A549 (cell line): ENCODE results near the gene SS18L1. TPM values are rescaled to one million over a fixed set of nuclear protein-coding genes. Genes with fewer than 3 reads are reported as not detected.

Experiments used
- ATAC-seq, 2 experiments: fragments of 200-7000 bp in 1 of 2; fragments of >200 bp in 1 of 2; cut with Nextera tagmentation in 1 of 2; cut with Tn5 transposase in 1 of 2; 3 replicates each; pipeline versions ENCODE4 v1.8.0 to v1.9.1; 2018 to 2020; ENCODE audit warnings: mild to moderate bottlenecking in 1 of 2, moderate library complexity in 1 of 2
- CTCF ChIA-PET: fragments of 300-600 bp; sonication (Branson Sonifier 250); formaldehyde crosslinking; extraction: SDS; loops from one replicate; lab custom pipeline; 2021; ENCODE audit warnings: antibody characterized with exemption, inconsistent platforms; lab: Yijun Ruan, JAX
- POLR2A ChIA-PET: fragments of 350-600 bp; formaldehyde crosslinking; extraction: SDS; loops from one replicate; lab custom pipeline; 2021; ENCODE audit warnings: antibody characterized with exemption, inconsistent platforms; lab: Yijun Ruan, JAX
- DNase-seq, 2 experiments: peaks; one replicate each; pipeline versions ENCODE4 v3.0.0 to v3.0.0-alpha.2; 2011 to 2016; ENCODE audit warnings: low read depth in 1 of 2, low spot score in 1 of 2
- FAIRE-seq: peaks from 2 replicates; lab custom pipeline; 2011; peaks lifted over from hg19 to GRCh38; lab: Jason Lieb, UNC
- H3K27ac ChIP-seq, 2 experiments: fragments of >200 bp; sonication (Bioruptor Twin); formaldehyde crosslinking; 3 replicates each; pipeline ENCODE4 v1.5.1; 2016 to 2017
- H3K4me1 ChIP-seq: fragments of >200 bp; sonication (Bioruptor Twin); formaldehyde crosslinking; 3 replicates; pipeline ENCODE4 v1.6.1; 2016
- H3K4me2 ChIP-seq: fragments of >200 bp; sonication (Bioruptor Twin); formaldehyde crosslinking; 3 replicates; pipeline ENCODE4 v1.6.1; 2016
- H3K4me3 ChIP-seq: fragments of >200 bp; sonication (Bioruptor Twin); formaldehyde crosslinking; 3 replicates; pipeline ENCODE4 v1.5.1; 2016
- H3K9me3 ChIP-seq: fragments of >200 bp; sonication (Bioruptor Twin); formaldehyde crosslinking; 3 replicates; pipeline ENCODE4 v1.6.1; 2016
- FOSB ChIP-seq: fragments of 250-450 bp; sonication (Bioruptor Pico); IDR thresholded peaks from 2 replicates; pipeline ENCODE4 v1.5.0; 2020; ENCODE audit warnings: mild to moderate bottlenecking, moderate library complexity
- MAZ ChIP-seq: fragments of 150-350 bp; IDR thresholded peaks from 2 replicates; pipeline ENCODE4 v1.6.1; 2014; ENCODE audit warnings: antibody characterized with exemption, low read depth, low read length, borderline replicate concordance
- RAD21 ChIP-seq, 2 experiments: fragments of >200 bp in 1 of 2; sonication (Bioruptor Twin) in 1 of 2; formaldehyde crosslinking in 1 of 2; IDR thresholded peaks in 1 of 2; conservative IDR thresholded peaks in 1 of 2; 2 replicates in 1 of 2; 3 replicates in 1 of 2; pipeline ENCODE4 v1.6.1; 2012 to 2018; ENCODE audit warnings: inconsistent platforms in 1 of 2
- RARB ChIP-seq: fragments of 250-450 bp; sonication (Bioruptor Pico); IDR thresholded peaks from 2 replicates; pipeline ENCODE4 v1.8.0; 2021; ENCODE audit warnings: mild to moderate bottlenecking, moderate library complexity
- ZC3H11A ChIP-seq: fragments of 450-650 bp; IDR thresholded peaks from 2 replicates; pipeline ENCODE4 v1.6.1; 2014; ENCODE audit warnings: antibody characterized with exemption, mild to moderate bottlenecking
- ZNF302 ChIP-seq: fragments of 250-450 bp; sonication (Bioruptor Pico); IDR thresholded peaks from 2 replicates; pipeline ENCODE4 v1.9.0; 2021; ENCODE audit warnings: inconsistent platforms, mild to moderate bottlenecking, moderate library complexity
- ZSCAN20 ChIP-seq: fragments of 250-450 bp; sonication (Bioruptor Pico); IDR thresholded peaks from 2 replicates; pipeline ENCODE4 v1.8.0; 2022; ENCODE audit warnings: mild to moderate bottlenecking, moderate library complexity
- WGBS: methylation state at CpG from one replicate; pipeline ENCODE4 v1.1.6; 2017; ENCODE audit errors: missing lambda C conversion rate; 5-methylcytosine and 5-hydroxymethylcytosine counted together
- polyA plus RNA-seq, 4 experiments: library from polyadenylated mRNA; depleted of rRNA in 3 of 4; stranded (reverse); fragments of >200 nt; fragmentation: RNase III in 1 of 4; extraction: RNeasy Plus Mini Kit Qiagen cat#74134 plus additional on column Dnase treatment in 1 of 4; gene quantifications; 2 replicates in 3 of 4; 3 replicates in 1 of 4; pipeline ENCODE4 v1.2.3, GENCODE V29; 2011 to 2017
- TF ChIP-seq, protein P1 (sequence below): fragments of 250-450 bp; sonication (Bioruptor Pico); IDR thresholded peaks from 2 replicates; pipeline ENCODE4 v1.5.0; 2020; ENCODE audit warnings: low read depth, mild to moderate bottlenecking, moderate library complexity
- TF ChIP-seq, protein P2 (sequence below): IDR thresholded peaks from 2 replicates; pipeline ENCODE4 v1.6.1; 2012; ENCODE audit warnings: low read depth, borderline replicate concordance
- TF ChIP-seq, protein P3 (sequence below): fragments of 200-600 bp; sonication (generic); IDR thresholded peaks from 2 replicates; pipeline ENCODE4 v1.6.1; 2016; ENCODE audit warnings: antibody characterized with exemption, mild to moderate bottlenecking, moderate library complexity

The SS18L1 gene
- polyA plus RNA-seq, 2 of the 4 experiments (the other 2 are of a cell fraction) = 7.4 to 13.1 TPM

DNA sequence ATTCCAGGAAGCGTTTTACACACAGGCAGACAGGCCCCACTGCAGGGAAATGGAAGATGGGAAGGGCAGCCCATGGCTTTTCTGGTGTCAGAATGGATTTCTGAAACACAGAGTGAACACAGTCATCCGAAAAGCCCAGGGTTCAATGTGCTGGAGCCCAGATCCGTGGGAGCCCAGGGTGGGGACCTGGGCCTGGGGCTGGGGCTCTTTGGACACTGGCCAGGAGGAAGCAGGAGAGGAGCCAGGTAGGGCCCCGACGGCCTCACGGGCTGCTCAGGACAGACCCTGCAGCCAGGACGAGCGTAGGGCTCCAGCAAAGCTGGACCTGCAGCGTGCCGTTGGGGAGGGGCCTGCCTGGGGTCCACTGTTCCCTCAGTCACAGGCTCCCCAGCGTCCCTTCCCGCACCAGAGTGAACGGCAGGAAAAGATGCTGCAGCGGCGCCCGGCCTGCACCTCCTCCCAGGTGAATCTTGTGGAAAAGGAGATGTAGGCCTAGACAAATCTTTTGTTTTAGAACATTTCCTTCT is 45.6 kb upstream of the SS18L1 start:
- no peak for ATAC-seq
- POLR2A ChIA-PET = no interaction called here
- Histone ChIP-seq H3K4me3 (no peak overlapping the region), H3K4me2 (no peak overlapping the region), H3K9me3 (peaks cover 35% of the 10 kb centered on the region), H3K27ac (no peak overlapping the region), H3K4me1 (no peaks in the 10 kb centered on the region)
- FAIRE-seq = no peak
- TF ChIP-seq, protein P1, sequence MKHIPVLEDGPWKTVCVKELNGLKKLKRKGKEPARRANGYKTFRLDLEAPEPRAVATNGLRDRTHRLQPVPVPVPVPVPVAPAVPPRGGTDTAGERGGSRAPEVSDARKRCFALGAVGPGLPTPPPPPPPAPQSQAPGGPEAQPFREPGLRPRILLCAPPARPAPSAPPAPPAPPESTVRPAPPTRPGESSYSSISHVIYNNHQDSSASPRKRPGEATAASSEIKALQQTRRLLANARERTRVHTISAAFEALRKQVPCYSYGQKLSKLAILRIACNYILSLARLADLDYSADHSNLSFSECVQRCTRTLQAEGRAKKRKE = no peak
- TF ChIP-seq MAZ (no peak), ZC3H11A (no peak)
- TF ChIP-seq, protein P2, sequence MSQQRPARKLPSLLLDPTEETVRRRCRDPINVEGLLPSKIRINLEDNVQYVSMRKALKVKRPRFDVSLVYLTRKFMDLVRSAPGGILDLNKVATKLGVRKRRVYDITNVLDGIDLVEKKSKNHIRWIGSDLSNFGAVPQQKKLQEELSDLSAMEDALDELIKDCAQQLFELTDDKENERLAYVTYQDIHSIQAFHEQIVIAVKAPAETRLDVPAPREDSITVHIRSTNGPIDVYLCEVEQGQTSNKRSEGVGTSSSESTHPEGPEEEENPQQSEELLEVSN = no peak
- TF ChIP-seq, protein P3, sequence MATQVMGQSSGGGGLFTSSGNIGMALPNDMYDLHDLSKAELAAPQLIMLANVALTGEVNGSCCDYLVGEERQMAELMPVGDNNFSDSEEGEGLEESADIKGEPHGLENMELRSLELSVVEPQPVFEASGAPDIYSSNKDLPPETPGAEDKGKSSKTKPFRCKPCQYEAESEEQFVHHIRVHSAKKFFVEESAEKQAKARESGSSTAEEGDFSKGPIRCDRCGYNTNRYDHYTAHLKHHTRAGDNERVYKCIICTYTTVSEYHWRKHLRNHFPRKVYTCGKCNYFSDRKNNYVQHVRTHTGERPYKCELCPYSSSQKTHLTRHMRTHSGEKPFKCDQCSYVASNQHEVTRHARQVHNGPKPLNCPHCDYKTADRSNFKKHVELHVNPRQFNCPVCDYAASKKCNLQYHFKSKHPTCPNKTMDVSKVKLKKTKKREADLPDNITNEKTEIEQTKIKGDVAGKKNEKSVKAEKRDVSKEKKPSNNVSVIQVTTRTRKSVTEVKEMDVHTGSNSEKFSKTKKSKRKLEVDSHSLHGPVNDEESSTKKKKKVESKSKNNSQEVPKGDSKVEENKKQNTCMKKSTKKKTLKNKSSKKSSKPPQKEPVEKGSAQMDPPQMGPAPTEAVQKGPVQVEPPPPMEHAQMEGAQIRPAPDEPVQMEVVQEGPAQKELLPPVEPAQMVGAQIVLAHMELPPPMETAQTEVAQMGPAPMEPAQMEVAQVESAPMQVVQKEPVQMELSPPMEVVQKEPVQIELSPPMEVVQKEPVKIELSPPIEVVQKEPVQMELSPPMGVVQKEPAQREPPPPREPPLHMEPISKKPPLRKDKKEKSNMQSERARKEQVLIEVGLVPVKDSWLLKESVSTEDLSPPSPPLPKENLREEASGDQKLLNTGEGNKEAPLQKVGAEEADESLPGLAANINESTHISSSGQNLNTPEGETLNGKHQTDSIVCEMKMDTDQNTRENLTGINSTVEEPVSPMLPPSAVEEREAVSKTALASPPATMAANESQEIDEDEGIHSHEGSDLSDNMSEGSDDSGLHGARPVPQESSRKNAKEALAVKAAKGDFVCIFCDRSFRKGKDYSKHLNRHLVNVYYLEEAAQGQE = no peak
- no peak for DNase-seq
- CTCF ChIA-PET = interaction anchor here (1.3 kb wide), 1 partner anchor 38 kb away, joined by 3 read pairs; no protein-coding TSS in a partner anchor
- 88% methylated on average over 11 of the region's 16 CpGs for WGBS

DNA sequence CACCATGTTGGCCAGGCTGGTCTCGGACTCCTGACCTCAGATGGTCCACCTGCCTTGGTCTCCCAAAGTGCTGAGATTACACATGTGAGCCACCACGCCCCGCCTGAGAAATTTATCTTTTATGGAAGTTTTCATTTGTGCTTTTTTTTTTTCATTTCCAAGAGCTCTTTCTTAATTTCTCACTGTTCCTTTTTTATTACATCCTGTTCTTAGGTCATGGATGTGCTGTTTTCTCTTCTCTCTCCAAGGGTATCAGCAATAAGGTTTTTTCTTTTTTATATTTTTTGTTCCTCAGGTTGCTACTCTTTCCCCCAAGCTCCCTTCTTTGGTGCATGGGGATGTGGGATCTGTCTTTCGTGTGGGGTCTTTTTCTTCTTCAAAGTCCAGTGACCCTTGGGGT is 42.5 kb upstream of the SS18L1 start:
- DNase-seq (no peak), FAIRE-seq (no peak), ATAC-seq (no peak)
- Histone ChIP-seq H3K4me3 (no peak overlapping the region), H3K4me1 (no peaks in the 10 kb centered on the region), H3K27ac (no peak overlapping the region), H3K4me2 (no peak overlapping the region), H3K9me3 (peaks cover 56% of the 10 kb centered on the region)
- CTCF ChIA-PET = interaction anchor here (1.2 kb wide), 1 partner anchor 14 kb away, joined by 3 read pairs; no protein-coding TSS in a partner anchor
- POLR2A ChIA-PET = interaction anchor here (1.4 kb wide), 1 partner anchor 35 kb away, joined by 3 read pairs; no protein-coding TSS in a partner anchor
- 17% methylated on average over 4 of the region's 4 CpGs for WGBS
- TF ChIP-seq ZNF302 (CRISPR knock-in tag) (no peak), ZSCAN20 (no peak), RAD21 (conservative IDR thresholded peaks at IDR 0.05 in 1 of 2, IDR thresholded peaks at IDR 0.05 in 1 of 2) (no peak)

DNA sequence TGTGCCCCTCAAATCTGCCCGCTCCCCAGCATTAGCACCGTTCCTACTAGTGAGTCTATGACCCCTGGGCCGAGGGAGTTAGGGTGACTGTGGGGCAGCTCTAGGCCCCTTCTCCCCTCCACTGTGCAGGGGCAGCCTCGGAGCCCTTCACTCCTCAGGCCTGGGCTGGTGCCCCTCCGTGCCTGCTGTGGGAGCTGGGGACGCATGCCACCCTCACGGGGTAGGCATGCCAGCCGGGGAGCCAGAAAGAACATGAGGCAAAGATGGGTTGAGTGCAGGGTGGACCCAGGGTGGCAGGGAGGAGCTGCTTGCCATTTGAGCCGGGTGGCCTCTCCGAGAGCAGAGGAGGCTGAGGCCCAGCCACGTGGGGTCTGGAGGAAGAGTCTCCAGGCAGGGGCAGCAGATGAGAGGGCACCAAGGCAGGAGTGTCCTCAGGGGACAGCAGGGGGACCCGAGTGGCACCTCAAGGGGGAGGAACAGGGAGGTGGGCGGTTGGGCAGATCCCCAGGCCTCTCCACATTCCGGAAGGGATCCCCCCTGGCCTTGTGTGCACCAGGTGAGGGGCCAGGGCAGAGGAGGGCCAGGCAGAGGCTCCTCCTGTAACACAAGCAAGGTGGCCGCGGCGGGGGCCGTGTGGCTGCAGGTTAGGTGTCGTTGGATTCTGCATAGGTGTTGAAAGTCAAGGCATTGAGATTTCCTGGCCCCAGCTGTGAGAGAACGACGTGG is 39.9 kb upstream of the SS18L1 start:
- FAIRE-seq = no peak
- H3K4me3 ChIP-seq = no peak overlapping the region
- 45% methylated on average over 19 of the region's 21 CpGs for WGBS
- no peak for DNase-seq
- no peak for TF ChIP-seq RARB (CRISPR knock-in tag)
- no peak for TF ChIP-seq FOSB (CRISPR knock-in tag)
- ChIA-PET CTCF (interaction anchor here (0.8 to 1.6 kb wide), 5 partner anchors 9 to 224 kb away, joined by 3 read pairs; no protein-coding TSS in a partner anchor), POLR2A (interaction anchor here (0.8 kb wide), 1 partner anchor 290 kb away, joined by 6 read pairs; no protein-coding TSS in a partner anchor)
- ATAC-seq = no peak
- no peak overlapping the region for H3K27ac ChIP-seq
- no peaks in the 10 kb centered on the region for H3K4me1 ChIP-seq
- H3K4me2 ChIP-seq = no peak overlapping the region
- peaks cover 79% of the 10 kb centered on the region for H3K9me3 ChIP-seq
